ENCODE data around the gene RAPGEF6. TPM values are rescaled to one million over a fixed set of nuclear protein-coding genes. Genes with fewer than 3 reads are reported as not detected.
"Not testable (repeated sequence)": the region's sequence is repeated elsewhere in the genome, so short reads cannot be mapped to it uniquely, and the experiment has no call there.

Gene RAPGEF6
- polyA plus RNA-seq, 1 donor (not counting 4 experiments of a cell fraction or from before 2014, with no cell fraction given): 8.7 TPM

DNA sequence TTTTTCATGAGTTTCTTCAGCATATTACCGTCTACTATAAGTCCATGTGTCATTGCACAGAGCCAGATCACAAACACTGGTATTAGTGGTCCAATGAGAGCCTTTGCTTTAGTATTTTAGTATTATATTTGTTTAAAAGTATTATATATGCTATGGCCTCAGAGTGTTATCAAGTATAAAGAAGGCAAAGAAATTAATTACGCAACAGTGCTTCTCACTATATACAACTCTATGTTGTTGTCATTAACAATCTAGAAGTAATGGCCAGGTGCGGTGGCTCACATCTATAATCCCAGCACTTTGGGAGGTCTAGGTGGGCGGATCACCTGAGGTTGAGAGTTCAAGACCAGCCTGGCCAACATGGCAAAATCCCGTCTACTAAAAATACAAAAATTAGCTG, 47.1 kb upstream of the RAPGEF6 start:
- Histone ChIP-seq H3K4me3 (ENCODE audit: control insufficient read depth in 2 of 3, extremely low read depth in 1 of 3, insufficient read depth in 2 of 3, low read depth in 1 of 3, low read length in 3 of 3) (no peak overlapping the region), H3K36me3 (ENCODE audit: control insufficient read depth in 2 of 2, extremely low read depth in 1 of 2, insufficient read depth in 2 of 2, low read length in 2 of 2) (peaks cover 0 to 5% of the 10 kb centered on the region in 2 experiments), H3K9me1 (ENCODE audit: control insufficient read depth, extremely low read depth, insufficient read depth, low read length) (no peaks in the 10 kb centered on the region), H4K20me1 (ENCODE audit: control insufficient read depth, extremely low read depth, insufficient read depth, low read length) (no peaks in the 10 kb centered on the region), H3K4me2 (ENCODE audit: control insufficient read depth, extremely low read depth, insufficient read depth, low read depth, low read length) (no peak overlapping the region), H3K79me2 (ENCODE audit: control insufficient read depth, insufficient read depth, low read length) (no peaks in the 10 kb centered on the region), H3K9me3 (ENCODE audit: control insufficient read depth, low read depth, low read length) (no peaks in the 10 kb centered on the region), H3K4me1 (ENCODE audit: control insufficient read depth, extremely low read depth, insufficient read depth, low read length) (no peaks in the 10 kb centered on the region), H3K9ac (ENCODE audit: control insufficient read depth, extremely low read depth, insufficient read depth, low read length) (no peak overlapping the region), H2AFZ (ENCODE audit: control insufficient read depth, low read length) (no peak overlapping the region), H3K27ac (ENCODE audit: control insufficient read depth, insufficient read depth, low read length) (no peak overlapping the region), H3K27me3 (ENCODE audit: control insufficient read depth, extremely low read depth, insufficient read depth, low read length) (no peaks in the 10 kb centered on the region)
- no peak for DNase-seq (ENCODE audit: low read depth, low spot score)
- dilution Hi-C loops (cut with MboI; ENCODE audit: extremely low pct_ligation_motif_present, low sequenced_read_pairs): no loop called here
- no peak for FAIRE-seq
- TF ChIP-seq, protein P1, sequence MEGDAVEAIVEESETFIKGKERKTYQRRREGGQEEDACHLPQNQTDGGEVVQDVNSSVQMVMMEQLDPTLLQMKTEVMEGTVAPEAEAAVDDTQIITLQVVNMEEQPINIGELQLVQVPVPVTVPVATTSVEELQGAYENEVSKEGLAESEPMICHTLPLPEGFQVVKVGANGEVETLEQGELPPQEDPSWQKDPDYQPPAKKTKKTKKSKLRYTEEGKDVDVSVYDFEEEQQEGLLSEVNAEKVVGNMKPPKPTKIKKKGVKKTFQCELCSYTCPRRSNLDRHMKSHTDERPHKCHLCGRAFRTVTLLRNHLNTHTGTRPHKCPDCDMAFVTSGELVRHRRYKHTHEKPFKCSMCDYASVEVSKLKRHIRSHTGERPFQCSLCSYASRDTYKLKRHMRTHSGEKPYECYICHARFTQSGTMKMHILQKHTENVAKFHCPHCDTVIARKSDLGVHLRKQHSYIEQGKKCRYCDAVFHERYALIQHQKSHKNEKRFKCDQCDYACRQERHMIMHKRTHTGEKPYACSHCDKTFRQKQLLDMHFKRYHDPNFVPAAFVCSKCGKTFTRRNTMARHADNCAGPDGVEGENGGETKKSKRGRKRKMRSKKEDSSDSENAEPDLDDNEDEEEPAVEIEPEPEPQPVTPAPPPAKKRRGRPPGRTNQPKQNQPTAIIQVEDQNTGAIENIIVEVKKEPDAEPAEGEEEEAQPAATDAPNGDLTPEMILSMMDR (optimal IDR thresholded peaks at IDR 0.05 in 1 of 3, IDR thresholded peaks at IDR 0.05 in 1 of 3, conservative IDR thresholded peaks at IDR 0.05 in 1 of 3; ENCODE audit: extremely low read depth in 1 of 3, insufficient read depth in 2 of 3, low read length in 3 of 3): no peak
- TF ChIP-seq EZH2 (IDR thresholded peaks at IDR 0.05; ENCODE audit: low read length): no peak

DNA sequence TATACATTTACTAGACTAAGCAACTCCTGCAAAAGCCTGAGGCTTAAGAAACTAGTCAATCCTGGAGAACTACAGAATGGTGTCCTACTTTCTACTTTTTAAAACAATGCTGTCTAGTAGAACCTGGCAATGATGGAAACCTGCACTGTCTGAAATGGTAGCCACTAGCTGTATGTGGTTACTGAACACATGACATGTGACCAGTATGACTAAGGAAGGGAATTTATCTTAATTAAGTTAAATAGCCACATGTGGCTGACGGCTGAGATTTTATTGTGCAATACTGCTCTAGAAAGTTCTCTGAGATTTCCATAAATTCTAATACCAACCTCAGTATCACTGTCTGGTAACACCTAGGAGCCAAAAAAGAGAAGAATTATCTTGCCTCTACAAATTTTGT, 44.9 kb upstream of the RAPGEF6 start:
- H4K20me1 ChIP-seq (ENCODE audit: control insufficient read depth, extremely low read depth, insufficient read depth, low read length): no peaks in the 10 kb centered on the region
- TF ChIP-seq, protein P1 (optimal IDR thresholded peaks at IDR 0.05 in 1 of 3, IDR thresholded peaks at IDR 0.05 in 1 of 3, conservative IDR thresholded peaks at IDR 0.05 in 1 of 3; ENCODE audit: extremely low read depth in 1 of 3, insufficient read depth in 2 of 3, low read length in 3 of 3): no peak
- no peak for TF ChIP-seq EZH2 (IDR thresholded peaks at IDR 0.05; ENCODE audit: low read length)
- H3K27ac ChIP-seq (ENCODE audit: control insufficient read depth, insufficient read depth, low read length): no peak overlapping the region
- no peaks in the 10 kb centered on the region for H3K27me3 ChIP-seq (ENCODE audit: control insufficient read depth, extremely low read depth, insufficient read depth, low read length)
- FAIRE-seq: no peak
- H3K36me3 ChIP-seq (ENCODE audit: control insufficient read depth in 2 of 2, extremely low read depth in 1 of 2, insufficient read depth in 2 of 2, low read length in 2 of 2): peaks cover 4 to 12% of the 10 kb centered on the region in 2 experiments
- dilution Hi-C loops (cut with MboI; ENCODE audit: extremely low pct_ligation_motif_present, low sequenced_read_pairs): no loop called here
- no peaks in the 10 kb centered on the region for H3K9me1 ChIP-seq (ENCODE audit: control insufficient read depth, extremely low read depth, insufficient read depth, low read length)
- H3K9me3 ChIP-seq (ENCODE audit: control insufficient read depth, low read depth, low read length): no peaks in the 10 kb centered on the region
- H2AFZ ChIP-seq (ENCODE audit: control insufficient read depth, low read length): no peak overlapping the region
- H3K9ac ChIP-seq (ENCODE audit: control insufficient read depth, extremely low read depth, insufficient read depth, low read length): no peak overlapping the region
- DNase-seq (ENCODE audit: low read depth, low spot score): no peak
- no peak overlapping the region for H3K4me3 ChIP-seq (ENCODE audit: control insufficient read depth in 2 of 3, extremely low read depth in 1 of 3, insufficient read depth in 2 of 3, low read depth in 1 of 3, low read length in 3 of 3)
- no peaks in the 10 kb centered on the region for H3K4me1 ChIP-seq (ENCODE audit: control insufficient read depth, extremely low read depth, insufficient read depth, low read length)
- H3K79me2 ChIP-seq (ENCODE audit: control insufficient read depth, insufficient read depth, low read length): no peaks in the 10 kb centered on the region
- no peak overlapping the region for H3K4me2 ChIP-seq (ENCODE audit: control insufficient read depth, extremely low read depth, insufficient read depth, low read depth, low read length)

DNA sequence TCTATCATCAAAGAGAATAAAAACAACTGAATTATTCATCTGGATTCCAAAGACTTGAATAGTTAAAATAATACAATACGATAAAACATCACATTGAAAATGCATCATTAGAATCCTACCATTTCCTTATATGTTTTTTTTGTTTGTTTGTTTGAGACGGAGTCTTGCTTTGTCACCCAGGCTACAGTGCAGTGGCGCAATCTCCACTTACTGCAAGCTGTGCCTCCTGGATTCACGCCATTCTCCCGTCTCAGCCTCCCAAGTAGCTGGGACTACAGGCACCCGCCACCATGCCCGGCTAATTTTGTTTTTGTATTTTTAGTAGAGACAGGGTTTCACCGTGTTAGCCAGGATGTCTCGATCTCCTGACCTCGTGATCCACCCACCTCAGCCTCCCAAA, 43.2 kb upstream of the RAPGEF6 start:
- peaks cover 7 to 15% of the 10 kb centered on the region in 2 experiments for H3K36me3 ChIP-seq (ENCODE audit: control insufficient read depth in 2 of 2, extremely low read depth in 1 of 2, insufficient read depth in 2 of 2, low read length in 2 of 2)
- FAIRE-seq; H4K20me1 ChIP-seq (ENCODE audit: control insufficient read depth, extremely low read depth, insufficient read depth, low read length); H2AFZ ChIP-seq (ENCODE audit: control insufficient read depth, low read length); H3K9me1 ChIP-seq (ENCODE audit: control insufficient read depth, extremely low read depth, insufficient read depth, low read length); H3K9ac ChIP-seq (ENCODE audit: control insufficient read depth, extremely low read depth, insufficient read depth, low read length); H3K4me3 ChIP-seq (ENCODE audit: control insufficient read depth in 2 of 3, extremely low read depth in 1 of 3, insufficient read depth in 2 of 3, low read depth in 1 of 3, low read length in 3 of 3); H3K4me1 ChIP-seq (ENCODE audit: control insufficient read depth, extremely low read depth, insufficient read depth, low read length); H3K79me2 ChIP-seq (ENCODE audit: control insufficient read depth, insufficient read depth, low read length); H3K27ac ChIP-seq (ENCODE audit: control insufficient read depth, insufficient read depth, low read length); H3K9me3 ChIP-seq (ENCODE audit: control insufficient read depth, low read depth, low read length); H3K27me3 ChIP-seq (ENCODE audit: control insufficient read depth, extremely low read depth, insufficient read depth, low read length); H3K4me2 ChIP-seq (ENCODE audit: control insufficient read depth, extremely low read depth, insufficient read depth, low read depth, low read length); DNase-seq (ENCODE audit: low read depth, low spot score); dilution Hi-C loops (cut with MboI; ENCODE audit: extremely low pct_ligation_motif_present, low sequenced_read_pairs): not testable (repeated sequence)

Measured in keratinocyte (primary cell).